HepG2 (cell line): Measurements from ENCODE around the gene WNK4. TPM values are rescaled to one million over a fixed set of nuclear protein-coding genes. Genes with fewer than 3 reads are reported as not detected.
A peak's percentile ranks its signal among the peaks of the same experiment; 100 is the strongest.

ENCODE experiments used
- ATF7-NPFF ChIP-seq: sonication (generic); formaldehyde crosslinking; IDR thresholded peaks from 2 replicates; pipeline ENCODE4 v1.8.1; 2023; ENCODE audit warnings: mild to moderate bottlenecking, low read depth, missing genetic modification reagents, moderate library complexity
- BCLAF1 ChIP-seq: fragments of 450-650 bp; IDR thresholded peaks from 2 replicates; pipeline ENCODE4 v1.6.1; 2017; ENCODE audit warnings: mild to moderate bottlenecking
- CBX1 ChIP-seq: IDR thresholded peaks from one replicate; pipeline ENCODE4 v1.6.1; 2016; ENCODE audit warnings: antibody characterized with exemption, low read depth
- GATAD2A ChIP-seq: IDR thresholded peaks from 2 replicates; pipeline ENCODE4 v1.6.1; 2016
- HNRNPH1 ChIP-seq: fragments of 200-400 bp; formaldehyde crosslinking; optimal IDR thresholded peaks from 2 replicates; pipeline ENCODE3; 2017; ENCODE audit warnings: mild to moderate bottlenecking, low read depth, low read length
- IRF2 ChIP-seq: IDR thresholded peaks from 2 replicates; pipeline ENCODE4 v1.6.1; 2018; ENCODE audit warnings: missing genetic modification reagents, missing compliant biosample characterization
- MED8 ChIP-seq: sonication (generic); formaldehyde crosslinking; IDR thresholded peaks from 2 replicates; pipeline ENCODE4 v1.8.1; 2023; ENCODE audit warnings: mild to moderate bottlenecking, missing genetic modification reagents; ENCODE audit not compliant: insufficient replicate concordance
- NFIB ChIP-seq: sonication (generic); formaldehyde crosslinking; IDR thresholded peaks from 2 replicates; pipeline ENCODE4 v1.9.0; 2021; ENCODE audit warnings: missing genetic modification reagents, mild to moderate bottlenecking, borderline replicate concordance
- RFXANK ChIP-seq: IDR thresholded peaks from 2 replicates; pipeline ENCODE4 v1.6.1; 2016
- SCMH1 ChIP-seq: sonication (generic); formaldehyde crosslinking; IDR thresholded peaks from 2 replicates; pipeline ENCODE4 v1.9.0; 2021; ENCODE audit warnings: missing genetic modification reagents, mild to moderate bottlenecking, borderline replicate concordance
- SP2 ChIP-seq: sonication (generic); formaldehyde crosslinking; IDR thresholded peaks from 2 replicates; pipeline ENCODE4 v1.5.1; 2020; ENCODE audit warnings: mild to moderate bottlenecking, missing genetic modification reagents
- TAF1 ChIP-seq: sonication (generic); formaldehyde crosslinking; IDR thresholded peaks from 2 replicates; pipeline ENCODE4 v1.4.0; 2020; ENCODE audit warnings: missing genetic modification reagents
- TEAD3 ChIP-seq: optimal IDR thresholded peaks from 2 replicates; pipeline ENCODE3; 2016; ENCODE audit warnings: borderline replicate concordance
- THAP11 ChIP-seq: IDR thresholded peaks from 2 replicates; pipeline ENCODE4 v1.6.1; 2016; ENCODE audit warnings: missing biosample characterization, missing genetic modification reagents
- ZBTB21 ChIP-seq: sonication (generic); formaldehyde crosslinking; IDR thresholded peaks from 2 replicates; pipeline ENCODE4 v1.4.0; 2020; ENCODE audit warnings: missing genetic modification reagents
- ZC3H13 ChIP-seq: sonication (generic); formaldehyde crosslinking; IDR thresholded peaks from 2 replicates; pipeline ENCODE4 v1.8.1; 2023; ENCODE audit warnings: mild to moderate bottlenecking, missing genetic modification reagents, moderate library complexity
- ZFAT ChIP-seq: sonication (generic); formaldehyde crosslinking; conservative IDR thresholded peaks from 2 replicates; pipeline ENCODE4 v1.8.1; 2023; ENCODE audit warnings: missing genetic modification reagents, inconsistent platforms
- ZFX ChIP-seq: sonication (generic); formaldehyde crosslinking; IDR thresholded peaks from 2 replicates; pipeline ENCODE4 v1.4.0; 2020; ENCODE audit warnings: mild to moderate bottlenecking, low read depth, missing genetic modification reagents, moderate library complexity
- ZNF274 ChIP-seq: sonication (generic); formaldehyde crosslinking; IDR thresholded peaks from 2 replicates; pipeline ENCODE4 v1.5.1; 2020; ENCODE audit warnings: mild to moderate bottlenecking, missing genetic modification reagents
- ZNF275 ChIP-seq: sonication (generic); formaldehyde crosslinking; IDR thresholded peaks from 2 replicates; pipeline ENCODE4 v1.8.0; 2022; ENCODE audit warnings: missing genetic modification reagents, mild to moderate bottlenecking, inconsistent platforms, borderline replicate concordance
- ZNF3 ChIP-seq: IDR thresholded peaks from 2 replicates; pipeline ENCODE4 v1.7.0; 2017; ENCODE audit warnings: inconsistent platforms
- ZNF30 ChIP-seq: sonication (generic); formaldehyde crosslinking; IDR thresholded peaks from 2 replicates; pipeline ENCODE4 v1.5.0; 2020; ENCODE audit warnings: mild to moderate bottlenecking, missing genetic modification reagents
- ZNF44 ChIP-seq: sonication (generic); formaldehyde crosslinking; IDR thresholded peaks from 2 replicates; pipeline ENCODE4 v1.5.1; 2020; ENCODE audit warnings: mild to moderate bottlenecking, missing genetic modification reagents
- ZNF720 ChIP-seq: sonication (generic); formaldehyde crosslinking; IDR thresholded peaks from 2 replicates; pipeline ENCODE4 v1.4.0; 2020; ENCODE audit warnings: missing genetic modification reagents
- ZUFSP ChIP-seq: sonication (generic); formaldehyde crosslinking; IDR thresholded peaks from 2 replicates; pipeline ENCODE4 v1.9.0; 2021; ENCODE audit warnings: missing genetic modification reagents, mild to moderate bottlenecking, borderline replicate concordance
- polyA plus RNA-seq, 8 experiments: library from polyadenylated mRNA; depleted of rRNA in 3 of 8; stranded (reverse) in 7 of 8; unstranded in 1 of 8; fragments of >200 nt; fragmentation: Illumina TruSeq in 4 of 8; extraction: Trizol in 4 of 8; gene quantifications; 2 replicates each; pipeline versions ENCODE4 v1.2.1 to v1.2.3, GENCODE V29; 2011 to 2016; ENCODE audit warnings: low read depth in 4 of 8, missing spikeins in 1 of 8, mixed read lengths in 1 of 8; ENCODE audit not compliant: insufficient read depth in 1 of 8
- total RNA-seq, 5 experiments: library from RNA; depleted of rRNA; stranded (reverse); fragments of >200 nt; fragmentation: Illumina TruSeq; extraction: Trizol; gene quantifications; 2 replicates each; pipeline ENCODE4 v1.2.3, GENCODE V29; 2016; ENCODE audit warnings: low read depth in 1 of 5

Gene WNK4
- total and polyA plus RNA-seq, 2 of the 13 experiments (the other 11 are each of a cell fraction or from before 2014, with no cell fraction given): 2.7 to 13.7 TPM

DNA sequence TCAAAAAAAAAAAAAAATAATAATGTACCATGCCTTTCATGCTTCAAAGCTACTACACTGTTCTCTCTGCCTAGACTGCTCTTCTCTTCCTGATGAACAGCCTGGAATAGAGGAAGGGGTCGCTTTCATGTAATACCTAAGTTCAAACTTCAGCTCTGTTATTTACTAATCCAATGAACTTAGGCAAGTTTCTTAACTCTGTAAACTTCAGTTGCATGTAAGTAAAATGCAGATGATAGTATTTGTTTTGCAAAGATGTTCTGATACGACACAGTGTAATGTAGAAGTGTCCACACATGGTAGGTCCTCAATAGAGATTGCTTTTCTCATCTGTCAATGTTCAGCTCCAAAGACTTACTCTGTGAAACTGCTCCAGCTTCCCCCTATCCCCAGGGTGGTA, 11.5 kb downstream of the WNK4 start (continued):
- TF ChIP-seq ZUFSP (CRISPR knock-in tag) (no peak), IRF2 (CRISPR knock-in tag) (0 out of 2 replicates have a peak, but pooled peaks have one; percentile 33), ZNF275 (CRISPR knock-in tag) (no peak), TAF1 (CRISPR knock-in tag) (no peak), ATF7-NPFF (no peak), ZC3H13 (no peak), ZBTB21 (CRISPR knock-in tag) (no peak), HNRNPH1 (no peak), ZNF44 (CRISPR knock-in tag) (no peak), SCMH1 (no peak), NFIB (CRISPR knock-in tag) (no peak), ZNF30 (no peak), THAP11 (CRISPR knock-in tag) (peak; percentile 60), ZFAT (no peak), CBX1 (no peak), ZNF274 (no peak), RFXANK (no peak), TEAD3 (CRISPR knock-in tag) (no peak), MED8 (CRISPR knock-in tag) (no peak), BCLAF1 (no peak), ZNF720 (CRISPR knock-in tag) (no peak), ZNF3 (CRISPR knock-in tag) (no peak), GATAD2A (CRISPR knock-in tag) (peak; percentile 80), ZFX (no peak), SP2 (CRISPR knock-in tag) (no peak)
